ENCODE data around the gene SUMO2.
"Not testable (repeated sequence)": the region's sequence is repeated elsewhere in the genome, so short reads cannot be mapped to it uniquely, and the experiment has no call there.

The SUMO2 gene

GRCh38 chr17:75182569-75183436 lies at the start of gene SUMO2:
Gene SUMO2, minus strand, starts transcription at chr17:75182959. Its CDS starts 125 bp downstream, at chr17:75182834.
- Mint-ChIP-seq H3K4me3 (peak within 1 kb of the TSS; percentile 96), H3K27me3 (ENCODE audit: low read depth) (no peaks in the 10 kb centered on the region), H3K4me1 (ENCODE audit: low read depth) (peaks cover 22% of the 10 kb centered on the region), H3K27ac (peak within 1 kb of the TSS; percentile 98), H3K36me3 (ENCODE audit: low read depth) (peaks cover 35% of the 10 kb centered on the region), H3K9me3 (no peaks in the 10 kb centered on the region)
- peak; percentile 95 for DNase-seq (ENCODE audit: low spot score)

- DNase-seq (ENCODE audit: low spot score), result no peak
- Mint-ChIP-seq H3K27ac (no peak overlapping the region), H3K4me3 (no peak overlapping the region), H3K27me3 (ENCODE audit: low read depth) (no peaks in the 10 kb centered on the region), H3K36me3 (ENCODE audit: low read depth) (peaks cover 61% of the 10 kb centered on the region), H3K9me3 (no peaks in the 10 kb centered on the region), H3K4me1 (ENCODE audit: low read depth) (no peaks in the 10 kb centered on the region)
Measured at GRCh38 chr17:75231741-75232464, 49.1 kb upstream of the SUMO2 start.

- Mint-ChIP-seq H3K27ac (no peak overlapping the region), H3K4me3 (no peak overlapping the region), H3K4me1 (ENCODE audit: low read depth) (no peaks in the 10 kb centered on the region), H3K27me3 (ENCODE audit: low read depth) (no peaks in the 10 kb centered on the region), H3K9me3 (no peaks in the 10 kb centered on the region), H3K36me3 (ENCODE audit: low read depth) (peaks cover 64% of the 10 kb centered on the region)
- no peak for DNase-seq (ENCODE audit: low spot score)
Measured at GRCh38 chr17:75231071-75231470, 48.3 kb upstream of the SUMO2 start.

GRCh38 chr17:75228847-75229246 lies 46.1 kb upstream of the SUMO2 start:
- no peak for DNase-seq (ENCODE audit: low spot score)
- H3K9me3 Mint-ChIP-seq, result no peaks in the 10 kb centered on the region
- H3K4me1 Mint-ChIP-seq (ENCODE audit: low read depth), result no peaks in the 10 kb centered on the region
- no peak overlapping the region for H3K4me3 Mint-ChIP-seq
- peaks cover 61% of the 10 kb centered on the region for H3K36me3 Mint-ChIP-seq (ENCODE audit: low read depth)
- H3K27me3 Mint-ChIP-seq (ENCODE audit: low read depth), result no peaks in the 10 kb centered on the region
- H3K27ac Mint-ChIP-seq, result no peak overlapping the region

DNA sequence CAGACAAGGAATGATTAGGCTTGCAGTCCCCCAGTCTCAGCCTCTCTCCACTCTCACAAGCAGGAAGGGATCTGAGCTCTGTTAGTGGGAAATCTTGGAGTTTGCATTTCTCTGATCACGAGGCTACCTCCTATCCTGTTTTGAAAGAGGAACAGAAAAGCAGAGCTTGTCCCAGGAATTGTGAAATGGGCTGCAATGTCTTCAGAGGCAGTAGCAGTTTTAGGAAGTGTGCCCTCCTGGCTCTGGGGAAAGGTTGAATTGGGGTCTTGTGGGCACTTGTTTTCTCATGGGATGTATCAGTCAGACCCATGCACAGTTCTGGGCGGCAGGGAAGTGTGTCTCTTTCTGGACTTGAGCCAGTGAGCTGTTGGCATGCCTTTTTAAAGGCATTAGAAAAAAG lies 45.5 kb upstream of the SUMO2 start:
- no peaks in the 10 kb centered on the region for H3K9me3 Mint-ChIP-seq
- H3K36me3 Mint-ChIP-seq (ENCODE audit: low read depth), result peaks cover 63% of the 10 kb centered on the region
- H3K4me1 Mint-ChIP-seq (ENCODE audit: low read depth), result no peaks in the 10 kb centered on the region
- no peak overlapping the region for H3K4me3 Mint-ChIP-seq
- no peak overlapping the region for H3K27ac Mint-ChIP-seq
- H3K27me3 Mint-ChIP-seq (ENCODE audit: low read depth), result no peaks in the 10 kb centered on the region
- DNase-seq (ENCODE audit: low spot score), result no peak

DNA sequence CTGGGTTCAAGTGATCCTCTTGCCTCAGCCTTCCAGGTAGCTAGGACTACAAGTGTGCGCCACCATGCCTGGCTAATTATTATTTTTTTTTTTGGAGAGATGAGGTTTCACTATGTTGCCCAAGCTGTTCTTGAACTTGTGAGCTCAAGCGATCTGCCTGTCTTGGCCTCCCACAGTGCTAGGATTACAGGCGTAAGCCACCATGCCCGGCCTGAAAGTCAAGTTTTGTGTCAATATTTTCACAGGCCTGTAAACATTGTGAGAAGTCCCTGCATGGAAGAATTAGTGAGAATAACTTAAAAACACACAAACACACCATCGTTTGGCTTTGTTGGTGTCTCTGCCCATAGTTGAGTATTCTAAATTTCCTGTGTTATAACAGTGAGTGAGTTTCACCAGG lies 45.0 kb upstream of the SUMO2 start:
- no peaks in the 10 kb centered on the region for H3K4me1 Mint-ChIP-seq (ENCODE audit: low read depth)
- H3K36me3 Mint-ChIP-seq (ENCODE audit: low read depth), result peaks cover 61% of the 10 kb centered on the region
- no peak overlapping the region for H3K4me3 Mint-ChIP-seq

DNA sequence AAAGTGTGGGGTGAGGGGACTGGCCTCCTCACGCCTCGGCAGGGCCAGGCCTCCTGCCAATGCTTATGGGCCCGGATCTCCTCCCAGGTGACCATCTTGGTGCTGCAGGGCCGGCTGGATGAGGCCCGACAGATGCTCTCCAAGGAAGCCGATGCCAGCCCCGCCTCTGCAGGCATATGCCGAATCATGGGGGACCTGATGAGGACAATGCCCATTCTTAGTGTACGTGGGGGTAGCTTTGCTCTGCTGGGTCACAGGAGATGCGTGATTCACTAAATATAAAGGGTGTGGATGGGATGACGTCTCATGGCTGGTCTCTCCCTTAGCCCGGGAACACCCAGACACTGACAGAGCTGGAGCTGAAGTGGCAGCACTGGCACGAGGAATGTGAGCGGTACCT lies 42.3 kb upstream of the SUMO2 start:
- no peak for DNase-seq (ENCODE audit: low spot score)
- no peaks in the 10 kb centered on the region for H3K9me3 Mint-ChIP-seq
- peaks cover 47% of the 10 kb centered on the region for H3K36me3 Mint-ChIP-seq (ENCODE audit: low read depth)
- H3K27me3 Mint-ChIP-seq (ENCODE audit: low read depth), result no peaks in the 10 kb centered on the region
- H3K27ac Mint-ChIP-seq, result no peak overlapping the region
- H3K4me3 Mint-ChIP-seq, result no peak overlapping the region
- no peaks in the 10 kb centered on the region for H3K4me1 Mint-ChIP-seq (ENCODE audit: low read depth)

More for the DNA sequence above, 45.0 kb upstream of the SUMO2 start:
- Mint-ChIP-seq H3K27ac (no peak overlapping the region), H3K27me3 (ENCODE audit: low read depth) (no peaks in the 10 kb centered on the region), H3K9me3 (no peaks in the 10 kb centered on the region)
- DNase-seq (ENCODE audit: low spot score), result no peak

GRCh38 chr17:75219815-75220214 lies 37.1 kb upstream of the SUMO2 start:
- no peaks in the 10 kb centered on the region for H3K9me3 Mint-ChIP-seq
- no peaks in the 10 kb centered on the region for H3K27me3 Mint-ChIP-seq (ENCODE audit: low read depth)
- H3K4me1 Mint-ChIP-seq (ENCODE audit: low read depth), result no peaks in the 10 kb centered on the region
- no peak overlapping the region for H3K27ac Mint-ChIP-seq
- H3K36me3 Mint-ChIP-seq (ENCODE audit: low read depth), result peaks cover 44% of the 10 kb centered on the region
- no peak overlapping the region for H3K4me3 Mint-ChIP-seq
- DNase-seq (ENCODE audit: low spot score), result no peak

GRCh38 chr17:75218131-75218530 lies 35.4 kb upstream of the SUMO2 start:
- H3K4me3 Mint-ChIP-seq, result no peak overlapping the region
- no peaks in the 10 kb centered on the region for H3K27me3 Mint-ChIP-seq (ENCODE audit: low read depth)
- H3K9me3 Mint-ChIP-seq, result no peaks in the 10 kb centered on the region
- no peaks in the 10 kb centered on the region for H3K4me1 Mint-ChIP-seq (ENCODE audit: low read depth)
- peaks cover 48% of the 10 kb centered on the region for H3K36me3 Mint-ChIP-seq (ENCODE audit: low read depth)
- H3K27ac Mint-ChIP-seq, result no peak overlapping the region
- DNase-seq (ENCODE audit: low spot score), result no peak

- H3K4me1 Mint-ChIP-seq (ENCODE audit: low read depth), result peaks cover 7% of the 10 kb centered on the region
- H3K27ac Mint-ChIP-seq, result no peak overlapping the region
- no peak for DNase-seq (ENCODE audit: low spot score)
- no peaks in the 10 kb centered on the region for H3K9me3 Mint-ChIP-seq
- H3K36me3 Mint-ChIP-seq (ENCODE audit: low read depth), result peaks cover 27% of the 10 kb centered on the region
- no peaks in the 10 kb centered on the region for H3K27me3 Mint-ChIP-seq (ENCODE audit: low read depth)
- H3K4me3 Mint-ChIP-seq, result no peak overlapping the region
Measured at GRCh38 chr17:75209061-75209460, 26.3 kb upstream of the SUMO2 start.

GRCh38 chr17:75208161-75208560 lies 25.4 kb upstream of the SUMO2 start:
- peak overlapping the region; percentile 64 for H3K4me3 Mint-ChIP-seq
- DNase-seq (ENCODE audit: low spot score), result no peak
- peaks cover 9% of the 10 kb centered on the region for H3K4me1 Mint-ChIP-seq (ENCODE audit: low read depth)
- H3K9me3 Mint-ChIP-seq, result no peaks in the 10 kb centered on the region
- no peak overlapping the region for H3K27ac Mint-ChIP-seq
- H3K27me3 Mint-ChIP-seq (ENCODE audit: low read depth), result no peaks in the 10 kb centered on the region
- H3K36me3 Mint-ChIP-seq (ENCODE audit: low read depth), result peaks cover 23% of the 10 kb centered on the region

- Mint-ChIP-seq H3K27ac (no peak overlapping the region), H3K9me3 (no peaks in the 10 kb centered on the region), H3K36me3 (ENCODE audit: low read depth) (peaks cover 21% of the 10 kb centered on the region), H3K27me3 (ENCODE audit: low read depth) (no peaks in the 10 kb centered on the region), H3K4me3 (peak overlapping the region; percentile 64), H3K4me1 (ENCODE audit: low read depth) (peaks cover 9% of the 10 kb centered on the region)
- no peak for DNase-seq (ENCODE audit: low spot score)
Measured at GRCh38 chr17:75207760-75208159, 25.0 kb upstream of the SUMO2 start.

DNA sequence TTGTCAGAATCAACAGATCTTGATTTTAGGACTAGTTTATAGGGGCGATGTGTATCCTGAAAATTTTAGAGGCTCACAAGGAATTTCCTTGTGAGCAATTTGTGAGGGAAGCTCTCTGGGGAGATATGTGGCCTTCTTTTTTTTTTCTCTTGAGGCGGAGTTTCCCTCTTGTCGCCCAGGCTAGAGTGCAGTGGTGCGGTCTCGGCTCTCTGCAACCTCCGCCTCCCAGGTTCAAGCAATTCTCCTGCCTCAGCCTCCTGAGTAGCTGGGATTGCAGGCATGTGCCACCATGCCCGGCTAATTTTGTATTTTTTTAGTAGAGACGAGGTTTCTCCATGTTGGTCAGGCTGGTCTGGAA lies 24.3 kb upstream of the SUMO2 start:
- H3K4me1 Mint-ChIP-seq (ENCODE audit: low read depth); H3K27ac Mint-ChIP-seq; H3K27me3 Mint-ChIP-seq (ENCODE audit: low read depth); H3K9me3 Mint-ChIP-seq; DNase-seq (ENCODE audit: low spot score): not testable (repeated sequence)
- peak overlapping the region; percentile 97 for H3K4me3 Mint-ChIP-seq
- H3K36me3 Mint-ChIP-seq (ENCODE audit: low read depth), result peaks cover 21% of the 10 kb centered on the region

- peaks cover 13% of the 10 kb centered on the region for H3K4me1 Mint-ChIP-seq (ENCODE audit: low read depth)
- H3K27ac Mint-ChIP-seq, result peak overlapping the region; percentile 99
- no peaks in the 10 kb centered on the region for H3K9me3 Mint-ChIP-seq
- H3K4me3 Mint-ChIP-seq, result peak overlapping the region; percentile 97
- no peak for DNase-seq (ENCODE audit: low spot score)
- no peaks in the 10 kb centered on the region for H3K27me3 Mint-ChIP-seq (ENCODE audit: low read depth)
- H3K36me3 Mint-ChIP-seq (ENCODE audit: low read depth), result peaks cover 14% of the 10 kb centered on the region
Measured at GRCh38 chr17:75205793-75206163, 23.0 kb upstream of the SUMO2 start.
